Liver (tissue), 9 donors: ENCODE measurements around the gene LRCH4. TPM values are rescaled to one million over a fixed set of nuclear protein-coding genes. Genes with fewer than 3 reads are reported as not detected.

Experiments
- DNase-seq: peaks from one replicate; pipeline ENCODE4 v3.0.0-alpha.2; 2017; ENCODE audit warnings: low spot score
- H3K27ac ChIP-seq, 2 donors: one replicate each; pipeline ENCODE4 v1.7.0; 2013; ENCODE audit warnings: inconsistent platforms in 2 of 2, low read length in 2 of 2, control low read depth in 1 of 2, low read depth in 1 of 2, mild to moderate bottlenecking in 1 of 2
- H3K27me3 ChIP-seq, 4 donors: one replicate each; pipeline versions ENCODE4 v1.6.1 to v1.7.0; 2013; ENCODE audit warnings: low read length in 3 of 4, inconsistent platforms in 1 of 4, mild to moderate bottlenecking in 1 of 4, moderate library complexity in 1 of 4; ENCODE audit not compliant: control insufficient read depth in 4 of 4, insufficient read depth in 4 of 4
- H3K36me3 ChIP-seq, 4 donors: one replicate each; pipeline versions ENCODE4 v1.6.1 to v1.7.0; 2013; ENCODE audit warnings: low read length in 3 of 4, mild to moderate bottlenecking in 3 of 4, low read depth in 1 of 4, moderate library complexity in 1 of 4; ENCODE audit not compliant: control insufficient read depth in 4 of 4, insufficient read depth in 3 of 4
- H3K4me1 ChIP-seq, 4 donors: one replicate each; pipeline versions ENCODE4 v1.6.1 to v1.7.0; 2013; ENCODE audit warnings: low read length in 3 of 4, mild to moderate bottlenecking in 3 of 4, moderate library complexity in 1 of 4; ENCODE audit not compliant: control insufficient read depth in 4 of 4, insufficient read depth in 4 of 4
- H3K4me3 ChIP-seq, 3 donors: one replicate each; pipeline versions ENCODE4 v1.6.1 to v1.7.0; 2013; ENCODE audit warnings: low read length in 3 of 3, control low read depth in 1 of 3, low read depth in 1 of 3, mild to moderate bottlenecking in 1 of 3
- H3K9ac ChIP-seq, 2 donors: one replicate each; pipeline ENCODE4 v1.7.0; 2013; ENCODE audit warnings: low read length in 2 of 2, mild to moderate bottlenecking in 2 of 2, moderate library complexity in 2 of 2, control low read depth in 1 of 2, low read depth in 1 of 2
- H3K9me3 ChIP-seq, 4 donors: one replicate each; pipeline versions ENCODE4 v1.6.1 to v1.7.0; 2013; ENCODE audit warnings: low read length in 3 of 4; ENCODE audit not compliant: control insufficient read depth in 4 of 4
- ATF3 ChIP-seq: IDR thresholded peaks from 2 replicates; pipeline ENCODE4 v1.6.1; 2016; ENCODE audit warnings: antibody characterized with exemption
- CTCF ChIP-seq: fragments of 150-350 bp; IDR thresholded peaks from 2 replicates; pipeline ENCODE4 v1.5.1; 2017; ENCODE audit warnings: improper control_type of control experiment, low read depth, low read length; ENCODE audit not compliant: missing input control
- EGR1 ChIP-seq, 2 donors: IDR thresholded peaks; 2 replicates each; pipeline ENCODE4 v1.6.1; 2016 to 2018; ENCODE audit warnings: antibody characterized with exemption in 2 of 2, low read depth in 2 of 2
- FOXA1 ChIP-seq: IDR thresholded peaks from 2 replicates; pipeline ENCODE4 v1.6.1; 2016; ENCODE audit warnings: antibody characterized with exemption
- GABPA ChIP-seq, 2 donors: IDR thresholded peaks in 1 of 2; conservative IDR thresholded peaks in 1 of 2; 2 replicates each; pipeline ENCODE4 v1.6.1; 2016; ENCODE audit warnings: antibody characterized with exemption in 2 of 2, mild to moderate bottlenecking in 1 of 2, moderate library complexity in 1 of 2
- HNF4A ChIP-seq, 2 donors: conservative IDR thresholded peaks; 2 replicates each; pipeline ENCODE4 v1.6.1; 2016; ENCODE audit warnings: antibody characterized with exemption in 2 of 2, mild to moderate bottlenecking in 2 of 2
- HNF4G ChIP-seq: IDR thresholded peaks from 2 replicates; pipeline ENCODE4 v1.6.1; 2016; ENCODE audit warnings: antibody characterized with exemption
- JUND ChIP-seq, 2 donors: IDR thresholded peaks; 2 replicates each; pipeline ENCODE4 v1.6.1; 2016; ENCODE audit warnings: antibody characterized with exemption in 2 of 2
- MAX ChIP-seq: IDR thresholded peaks from 2 replicates; pipeline ENCODE4 v1.6.1; 2016; ENCODE audit warnings: antibody characterized with exemption
- NR2F2 ChIP-seq: IDR thresholded peaks from 2 replicates; pipeline ENCODE4 v1.6.1; 2016; ENCODE audit warnings: antibody characterized with exemption
- RAD21 ChIP-seq, 2 donors: IDR thresholded peaks; 2 replicates each; pipeline ENCODE4 v1.6.1; 2016; ENCODE audit warnings: antibody characterized with exemption in 2 of 2, mild to moderate bottlenecking in 2 of 2
- RXRA ChIP-seq, 2 donors: IDR thresholded peaks; 2 replicates each; pipeline ENCODE4 v1.6.1; 2017 to 2018; ENCODE audit warnings: antibody characterized with exemption in 2 of 2, mild to moderate bottlenecking in 1 of 2
- SP1 ChIP-seq: IDR thresholded peaks from 2 replicates; pipeline ENCODE4 v1.6.1; 2018; ENCODE audit warnings: antibody characterized with exemption, mild to moderate bottlenecking
- TAF1 ChIP-seq: conservative IDR thresholded peaks from 2 replicates; pipeline ENCODE4 v1.6.1; 2016; ENCODE audit warnings: antibody characterized with exemption, mild to moderate bottlenecking
- YY1 ChIP-seq: IDR thresholded peaks from 2 replicates; pipeline ENCODE4 v1.6.1; 2016; ENCODE audit warnings: antibody characterized with exemption, mild to moderate bottlenecking
- ZBTB33 ChIP-seq: IDR thresholded peaks from 2 replicates; pipeline ENCODE4 v1.6.1; 2016; ENCODE audit warnings: antibody characterized with exemption
- WGBS: extraction: QIAGEN DNeasy Blood & Tissue Kit; methylation state at CpG from one replicate; pipeline ENCODE4 v1.1.7; 2013; 5-methylcytosine and 5-hydroxymethylcytosine counted together
- polyA plus RNA-seq, 2 donors: library from polyadenylated mRNA; stranded (reverse) in 1 of 2; unstranded in 1 of 2; fragments of 200-250 nt in 1 of 2; fragments of >200 nt in 1 of 2; fragmentation: Nextera tagmentation in 1 of 2; extraction: Ambion mirVana in 1 of 2; gene quantifications; one replicate each; pipeline versions ENCODE4 v1.2.1 to v1.2.3, GENCODE V29; 2013 to 2015
- total RNA-seq, 2 donors: library from RNA; depleted of rRNA; stranded (reverse); fragments of >200 nt; gene quantifications; one replicate each; pipeline ENCODE4 v1.2.3, GENCODE V29; 2014
- donor health status: healthy.
- donor health status: healthy.
- donor health status: healthy.
- donor health status: healthy.
- donor health status: healthy.

The LRCH4 gene
- total and polyA plus RNA-seq, 4 donors: 8.2 to 25.8 (median 13.0) TPM

GRCh38 chr7:100629117-100629716 lies 43.3 kb upstream of the LRCH4 start:
- Histone ChIP-seq H3K9me3 (no peaks in the 10 kb centered on the region), H3K9ac (no peak overlapping the region), H3K4me3 (no peak overlapping the region), H3K27me3 (no peaks in the 10 kb centered on the region), H3K27ac (no peak overlapping the region), H3K4me1 (peaks cover 2 to 35% (median 20%) of the 10 kb centered on the region in 4 donors), H3K36me3 (peaks cover 15 to 35% (median 28%) of the 10 kb centered on the region in 4 donors)
- no peak for TF ChIP-seq NR2F2
- no peak for TF ChIP-seq ATF3
- peak in 1 of 2 donors; percentile 36 for TF ChIP-seq RAD21 (IDR thresholded peaks at IDR 0.05)
- no peak for TF ChIP-seq SP1
- no peak for TF ChIP-seq HNF4G
- TF ChIP-seq FOXA1: no peak
- TF ChIP-seq EGR1 (IDR thresholded peaks at IDR 0.05; ENCODE audit: low read depth in 2 of 2): no peak
- TF ChIP-seq CTCF: peak; percentile 11
- TF ChIP-seq TAF1: no peak
- TF ChIP-seq MAX: no peak
- TF ChIP-seq ZBTB33: no peak
- TF ChIP-seq GABPA (IDR thresholded peaks at IDR 0.05 in 1 of 2, conservative IDR thresholded peaks at IDR 0.05 in 1 of 2): no peak
- TF ChIP-seq JUND (IDR thresholded peaks at IDR 0.05): no peak
- TF ChIP-seq HNF4A (conservative IDR thresholded peaks at IDR 0.05): no peak
- TF ChIP-seq YY1: no peak
- 87% methylated on average over 11 of the region's 11 CpGs for WGBS
- no peak for DNase-seq

GRCh38 chr7:100627238-100627549 lies 41.3 kb upstream of the LRCH4 start:
- no peak for DNase-seq
- H3K9ac ChIP-seq: no peak overlapping the region

More at GRCh38 chr7:100627238-100627549, 41.3 kb upstream of the LRCH4 start:
- Histone ChIP-seq H3K27ac (peak overlapping the region; percentile 85 to 90), H3K4me3 (no peak overlapping the region), H3K27me3 (no peaks in the 10 kb centered on the region), H3K4me1 (peaks cover 2 to 43% (median 33%) of the 10 kb centered on the region in 4 donors), H3K9me3 (no peaks in the 10 kb centered on the region), H3K36me3 (peaks cover 11 to 38% (median 27%) of the 10 kb centered on the region in 4 donors)
- TF ChIP-seq ZBTB33: no peak
- TF ChIP-seq RXRA (IDR thresholded peaks at IDR 0.05): no peak
- no peak for TF ChIP-seq HNF4A (conservative IDR thresholded peaks at IDR 0.05)
- no peak for TF ChIP-seq EGR1 (IDR thresholded peaks at IDR 0.05; ENCODE audit: low read depth in 2 of 2)
- WGBS: 93% methylated on average over 21 of the region's 21 CpGs
